Measurements from ENCODE around the gene IFNL1. TPM values are rescaled to one million over a fixed set of nuclear protein-coding genes. Genes with fewer than 3 reads are reported as not detected.

Gene IFNL1
- total and polyA plus RNA-seq, 2 donors (not counting 3 experiments of a cell fraction or from before 2014, with no cell fraction given): not detected

- Histone ChIP-seq H3K4me3 (replicated peaks in 1 of 3; ENCODE audit: insufficient read depth in 1 of 3, low read depth in 1 of 3, low read length in 3 of 3) (no peak overlapping the region), H3K4me1 (ENCODE audit: control insufficient read depth, extremely low read depth, insufficient read depth, low read length) (no peaks in the 10 kb centered on the region), H2AFZ (ENCODE audit: low read depth, low read length) (no peak overlapping the region), H3K9me1 (replicated peaks; ENCODE audit: control insufficient read depth, extremely low read depth, insufficient read depth, low read length) (no peaks in the 10 kb centered on the region), H3K4me2 (ENCODE audit: insufficient read depth, low read length) (no peak overlapping the region), H3K27ac (ENCODE audit: insufficient read depth, low read depth, low read length) (no peak overlapping the region), H3K27me3 (ENCODE audit: control insufficient read depth in 2 of 2, insufficient read depth in 2 of 2, low read length in 2 of 2) (peaks cover 3 to 8% of the 10 kb centered on the region in 2 experiments), H4K20me1 (replicated peaks; ENCODE audit: control insufficient read depth, extremely low read depth, insufficient read depth, low read length) (no peaks in the 10 kb centered on the region), H3K79me2 (ENCODE audit: control insufficient read depth, insufficient read depth, low read length) (no peaks in the 10 kb centered on the region), H3K9ac (replicated peaks; ENCODE audit: extremely low read depth, insufficient read depth, low read length) (no peak overlapping the region), H3K36me3 (ENCODE audit: control insufficient read depth in 2 of 2, extremely low read depth in 1 of 2, insufficient read depth in 2 of 2, low read length in 2 of 2) (no peaks in the 10 kb centered on the region), H3K9me3 (replicated peaks; ENCODE audit: control insufficient read depth, insufficient read depth, low read length) (no peaks in the 10 kb centered on the region)
- POLR2A ChIA-PET: no interaction called here
- dilution Hi-C loops (cut with MboI; ENCODE audit: extremely low pct_ligation_motif_present, low sequenced_read_pairs): no loop called here
- BruUV-seq (replicated peaks): no TSS peak
- intact Hi-C loops (cut with micrococcal nuclease): no loop called here
- no peak for FAIRE-seq
- CTCF ChIA-PET: interaction anchor here (0.6 to 1.4 kb wide), 4 partner anchors 9 to 31 kb away, joined by 3 to 5 read pairs (median 4); no protein-coding TSS in a partner anchor
- TF ChIP-seq FOS (IDR thresholded peaks at IDR 0.05; ENCODE audit: borderline replicate concordance, insufficient read depth, low read length): no peak
- TF ChIP-seq GATA2 (IDR thresholded peaks at IDR 0.05; ENCODE audit: insufficient read depth, insufficient read length, low read depth, low read length): no peak
- no peak for TF ChIP-seq MYC (IDR thresholded peaks at IDR 0.05; ENCODE audit: low read depth, low read length)
- TF ChIP-seq JUN (IDR thresholded peaks at IDR 0.05; ENCODE audit: borderline replicate concordance, insufficient read depth, insufficient read length, low read depth): no peak
- no peak for TF ChIP-seq POLR2A (IDR thresholded peaks at IDR 0.05; ENCODE audit: low read depth, low read length)
- no peak for TF ChIP-seq CTCF (IDR thresholded peaks at IDR 0.05; ENCODE audit: extremely low read depth in 1 of 2, insufficient read depth in 1 of 2, low read depth in 1 of 2, low read length in 2 of 2)
- TF ChIP-seq EZH2 (IDR thresholded peaks at IDR 0.05; ENCODE audit: borderline replicate concordance, low read depth, low read length, severe bottlenecking): no peak
- no peak for TF ChIP-seq MAX (IDR thresholded peaks at IDR 0.05; ENCODE audit: insufficient read depth, insufficient read length)
- no peak for TF ChIP-seq POLR2AphosphoS5 (IDR thresholded peaks at IDR 0.05; ENCODE audit: insufficient read depth, low read depth, low read length)
- no peak for DNase-seq (ENCODE audit: low read depth, low spot score)
These were observed 699 bp downstream of the IFNL1 start for GRCh38 chr19:39296906-39297305.

Measured in endothelial cell of umbilical vein (primary cell).